Mesothelial cell of epicardium (in vitro differentiated cells): ENCODE results near the gene BEAN1. TPM values are rescaled to one million over a fixed set of nuclear protein-coding genes. Genes with fewer than 3 reads are reported as not detected.
A peak's percentile ranks its signal among the peaks of the same experiment; 100 is the strongest.

ENCODE experiments used
- DNase-seq, 2 experiments: peaks; one replicate each; pipeline ENCODE4 v3.0.0; 2021; ENCODE audit warnings: low spot score in 2 of 2; ENCODE audit not compliant: unreplicated experiment in 2 of 2
- H3K27ac Mint-ChIP-seq: 2 replicates; pipeline ENCODE4 v1.8.0; 2021; ENCODE audit warnings: mixed read lengths
- H3K27me3 Mint-ChIP-seq: 2 replicates; pipeline ENCODE4 v1.8.0; 2021; ENCODE audit warnings: low read depth, mixed read lengths
- H3K36me3 Mint-ChIP-seq: 2 replicates; pipeline ENCODE4 v1.8.0; 2021; ENCODE audit warnings: mixed read lengths
- H3K4me1 Mint-ChIP-seq: 2 replicates; pipeline ENCODE4 v1.8.0; 2021; ENCODE audit warnings: mixed read lengths
- H3K4me3 Mint-ChIP-seq: 2 replicates; pipeline ENCODE4 v1.8.0; 2021; ENCODE audit warnings: mild to moderate bottlenecking, moderate library complexity, mixed read lengths
- H3K9me3 Mint-ChIP-seq: 2 replicates; pipeline ENCODE4 v1.8.0; 2021; ENCODE audit warnings: mixed read lengths
- total RNA-seq: library from RNA; stranded (reverse); gene quantifications from 3 replicates; pipeline ENCODE4 v1.2.1, GENCODE V29; 2021
- TF ChIP-seq, protein P1 (sequence below): fragments of 200-600 bp; sonication (generic); IDR thresholded peaks from one replicate; pipeline ENCODE4 v1.5.0; 2021; ENCODE audit warnings: antibody characterized with exemption; ENCODE audit not compliant: unreplicated experiment

The BEAN1 gene
- total RNA-seq, 1 donor from 2014 or later = 1.1 TPM

DNA sequence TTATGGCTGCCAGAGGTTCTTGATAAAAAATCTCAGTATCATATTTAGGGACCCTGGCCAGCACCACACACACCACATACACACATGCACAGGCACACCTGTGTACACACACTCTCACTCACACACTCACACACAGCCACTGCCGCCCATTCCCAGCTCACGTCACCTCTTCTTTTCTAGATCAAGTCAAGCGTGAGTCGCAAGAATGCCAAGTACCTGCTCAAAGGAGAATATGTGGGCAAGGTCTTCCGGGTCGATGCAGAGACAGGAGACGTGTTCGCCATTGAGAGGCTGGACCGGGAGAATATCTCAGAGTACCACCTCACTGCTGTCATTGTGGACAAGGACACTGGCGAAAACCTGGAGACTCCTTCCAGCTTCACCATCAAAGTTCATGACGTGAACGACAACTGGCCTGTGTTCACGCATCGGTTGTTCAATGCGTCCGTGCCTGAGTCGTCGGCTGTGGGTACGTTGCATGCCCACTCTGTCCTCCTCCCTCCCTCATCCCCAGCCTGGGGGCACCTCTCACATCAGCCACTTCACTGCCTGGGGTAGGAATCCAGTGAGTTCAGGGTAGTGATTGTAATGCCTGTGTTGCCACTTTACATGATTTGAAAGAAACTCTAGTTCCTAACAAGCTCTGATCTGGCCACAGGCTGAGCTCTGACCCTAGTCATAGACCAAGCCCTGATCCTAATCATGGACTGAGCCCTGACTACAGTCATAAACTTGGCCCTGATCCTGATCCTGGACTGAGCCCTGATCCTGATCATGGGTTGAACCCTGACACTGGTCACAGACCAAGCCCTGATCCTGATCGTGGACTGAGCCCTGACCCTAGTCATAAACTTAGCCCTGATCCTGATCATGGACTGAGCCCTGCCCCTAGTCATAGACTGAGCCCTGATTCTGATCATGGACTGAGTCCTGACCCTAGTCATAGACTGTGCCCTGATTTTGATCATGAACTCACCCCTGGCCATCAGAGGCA lies 40.2 kb upstream of the BEAN1 start:
- H3K4me1 Mint-ChIP-seq = peaks cover 16% of the 10 kb centered on the region
- TF ChIP-seq, protein P1, sequence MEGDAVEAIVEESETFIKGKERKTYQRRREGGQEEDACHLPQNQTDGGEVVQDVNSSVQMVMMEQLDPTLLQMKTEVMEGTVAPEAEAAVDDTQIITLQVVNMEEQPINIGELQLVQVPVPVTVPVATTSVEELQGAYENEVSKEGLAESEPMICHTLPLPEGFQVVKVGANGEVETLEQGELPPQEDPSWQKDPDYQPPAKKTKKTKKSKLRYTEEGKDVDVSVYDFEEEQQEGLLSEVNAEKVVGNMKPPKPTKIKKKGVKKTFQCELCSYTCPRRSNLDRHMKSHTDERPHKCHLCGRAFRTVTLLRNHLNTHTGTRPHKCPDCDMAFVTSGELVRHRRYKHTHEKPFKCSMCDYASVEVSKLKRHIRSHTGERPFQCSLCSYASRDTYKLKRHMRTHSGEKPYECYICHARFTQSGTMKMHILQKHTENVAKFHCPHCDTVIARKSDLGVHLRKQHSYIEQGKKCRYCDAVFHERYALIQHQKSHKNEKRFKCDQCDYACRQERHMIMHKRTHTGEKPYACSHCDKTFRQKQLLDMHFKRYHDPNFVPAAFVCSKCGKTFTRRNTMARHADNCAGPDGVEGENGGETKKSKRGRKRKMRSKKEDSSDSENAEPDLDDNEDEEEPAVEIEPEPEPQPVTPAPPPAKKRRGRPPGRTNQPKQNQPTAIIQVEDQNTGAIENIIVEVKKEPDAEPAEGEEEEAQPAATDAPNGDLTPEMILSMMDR = no peak
- no peak overlapping the region for H3K27ac Mint-ChIP-seq
- no peak overlapping the region for H3K4me3 Mint-ChIP-seq
- peak in 1 of 2 experiments; percentile 12 for DNase-seq
- peaks cover 3% of the 10 kb centered on the region for H3K9me3 Mint-ChIP-seq
- H3K27me3 Mint-ChIP-seq = no peaks in the 10 kb centered on the region
- no peaks in the 10 kb centered on the region for H3K36me3 Mint-ChIP-seq

DNA sequence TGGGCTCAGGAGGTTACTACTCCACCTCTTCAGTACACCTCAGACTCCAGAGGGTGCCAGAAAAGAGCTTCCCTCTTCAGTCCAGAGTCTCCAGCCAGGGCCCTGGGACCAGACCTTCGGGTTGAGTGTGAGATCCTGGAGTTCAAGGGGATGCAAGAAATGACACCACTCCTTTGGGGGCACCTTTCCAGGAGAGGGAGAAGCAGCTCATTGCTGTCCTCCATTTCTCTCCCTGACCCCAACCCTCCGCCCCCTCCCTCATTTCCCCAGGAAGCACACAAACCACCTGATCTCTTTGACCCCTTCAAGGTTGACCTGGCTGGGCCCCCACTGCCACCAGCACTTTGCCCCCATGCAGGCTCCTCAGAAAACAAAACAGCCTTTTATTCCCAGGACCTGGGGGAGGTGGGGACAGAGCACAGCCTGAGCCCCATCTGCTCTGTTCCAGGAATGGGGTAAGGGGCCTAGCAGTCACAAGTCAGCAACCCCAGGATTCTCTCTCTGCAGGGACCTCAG lies 39.2 kb upstream of the BEAN1 start:
- H3K4me1 Mint-ChIP-seq = peaks cover 10% of the 10 kb centered on the region
- DNase-seq = no peak
- H3K36me3 Mint-ChIP-seq = no peaks in the 10 kb centered on the region
- H3K4me3 Mint-ChIP-seq = no peak overlapping the region
- TF ChIP-seq, protein P1 = no peak
- H3K9me3 Mint-ChIP-seq = peaks cover 3% of the 10 kb centered on the region
- H3K27ac Mint-ChIP-seq = no peak overlapping the region
- H3K27me3 Mint-ChIP-seq = no peaks in the 10 kb centered on the region

DNA sequence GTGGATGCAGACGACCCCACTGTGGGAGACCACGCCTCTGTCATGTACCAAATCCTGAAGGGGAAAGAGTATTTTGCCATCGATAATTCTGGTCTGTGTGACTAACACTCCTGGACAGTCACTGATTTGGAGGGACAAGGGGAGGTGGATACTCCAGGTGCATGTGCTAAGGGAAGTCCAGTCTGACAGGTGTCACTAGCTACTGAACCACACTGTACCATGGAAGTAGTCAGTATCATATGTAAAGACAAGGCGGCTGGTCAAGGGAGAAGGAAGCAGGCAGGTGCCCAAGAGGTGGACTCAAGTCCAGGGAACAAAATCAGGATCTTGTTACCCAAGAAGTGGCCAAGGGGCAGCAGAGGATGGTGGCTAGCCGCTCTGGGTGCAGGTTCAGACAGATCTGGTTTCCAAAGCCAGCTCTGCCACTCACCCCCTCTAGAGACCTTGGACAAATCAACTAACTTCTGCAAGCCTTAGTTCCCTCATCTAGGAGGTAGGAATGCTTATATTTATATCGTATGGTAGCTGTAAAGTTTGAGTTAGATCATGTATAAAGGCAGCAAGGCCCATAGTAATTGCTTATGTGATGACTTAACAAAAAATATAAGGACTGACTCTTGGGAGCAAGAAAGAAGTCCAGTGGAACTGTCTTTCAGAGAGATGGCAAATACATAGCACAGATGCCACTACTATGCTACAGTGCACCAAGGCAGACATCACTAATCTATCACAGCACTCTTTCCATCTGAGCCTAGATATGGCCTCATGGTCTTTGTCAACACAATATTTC lies 38.5 kb upstream of the BEAN1 start:
- no peak overlapping the region for H3K27ac Mint-ChIP-seq
- H3K9me3 Mint-ChIP-seq = peaks cover 3% of the 10 kb centered on the region
- peaks cover 3% of the 10 kb centered on the region for H3K4me1 Mint-ChIP-seq
- no peak overlapping the region for H3K4me3 Mint-ChIP-seq
- TF ChIP-seq, protein P1 = no peak
- H3K27me3 Mint-ChIP-seq = no peaks in the 10 kb centered on the region
- H3K36me3 Mint-ChIP-seq = no peaks in the 10 kb centered on the region
- DNase-seq = no peak

DNA sequence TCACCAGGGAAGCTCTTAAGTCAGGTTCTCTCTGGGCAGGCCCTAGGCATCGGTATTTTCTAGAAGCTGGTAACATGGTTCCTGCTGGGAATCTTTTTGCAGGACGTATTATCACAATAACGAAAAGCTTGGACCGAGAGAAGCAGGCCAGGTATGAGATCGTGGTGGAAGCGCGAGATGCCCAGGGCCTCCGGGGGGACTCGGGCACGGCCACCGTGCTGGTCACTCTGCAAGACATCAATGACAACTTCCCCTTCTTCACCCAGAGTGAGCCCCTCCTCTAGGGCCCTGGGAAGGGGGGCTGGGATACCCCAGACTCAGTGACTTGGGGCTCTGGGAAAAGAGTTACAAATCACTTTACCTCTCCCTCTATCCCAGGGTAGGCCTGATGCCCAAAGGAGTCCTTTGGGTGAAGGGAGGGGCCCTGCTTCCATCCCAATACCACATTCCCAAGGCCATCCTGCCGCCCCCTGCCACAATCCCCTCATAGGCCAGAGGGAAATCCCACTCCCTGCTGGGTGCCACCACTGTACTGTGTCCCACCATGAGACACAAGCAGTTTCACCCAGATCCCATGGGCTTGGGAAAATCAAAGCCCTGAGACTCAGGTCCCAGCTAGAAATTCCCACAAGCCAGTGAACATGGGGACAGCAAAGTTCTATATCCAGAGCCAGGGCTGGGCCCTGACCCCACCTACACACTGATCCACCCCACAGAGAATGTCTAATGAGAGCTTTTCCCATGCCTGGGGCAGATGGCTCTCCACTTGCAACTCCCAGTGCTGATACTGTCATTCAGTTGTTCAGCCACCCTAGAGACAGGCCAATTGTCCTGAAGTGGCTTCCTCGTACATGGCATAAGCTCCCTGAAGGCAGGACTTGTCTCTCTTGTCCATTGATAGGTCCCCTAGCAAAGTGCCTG lies 37.6 kb upstream of the BEAN1 start:
- Mint-ChIP-seq H3K4me3 (no peak overlapping the region), H3K4me1 (no peaks in the 10 kb centered on the region), H3K27me3 (no peaks in the 10 kb centered on the region), H3K9me3 (peaks cover 3% of the 10 kb centered on the region), H3K36me3 (no peaks in the 10 kb centered on the region), H3K27ac (no peak overlapping the region)
- no peak for DNase-seq
- TF ChIP-seq, protein P1 = no peak
